H9 (cell line): Measurements from ENCODE around the gene CLCNKA. TPM values are rescaled to one million over a fixed set of nuclear protein-coding genes. Genes with fewer than 3 reads are reported as not detected.

Experiments
- DNase-seq: peaks from one replicate; pipeline ENCODE4 v3.0.0-alpha.2; 2017
- H2AFZ ChIP-seq: one replicate; pipeline ENCODE4 v1.6.1; 2013; ENCODE audit warnings: mild to moderate bottlenecking, low read length, control low read depth, moderate library complexity
- H2AK5ac ChIP-seq: 2 replicates; pipeline ENCODE4 v1.6.1; 2013; ENCODE audit warnings: low read length, control low read depth, mixed read lengths; ENCODE audit not compliant: insufficient read length
- H2BK120ac ChIP-seq: one replicate; pipeline ENCODE4 v1.6.1; 2013; ENCODE audit warnings: low read depth, mild to moderate bottlenecking, low read length, control low read depth, inconsistent platforms; ENCODE audit not compliant: poor library complexity, severe bottlenecking
- H2BK12ac ChIP-seq: 2 replicates; pipeline ENCODE4 v1.6.1; 2013; ENCODE audit warnings: low read length, control low read depth, mixed read lengths, low read depth; ENCODE audit not compliant: insufficient read length
- H2BK15ac ChIP-seq: 2 replicates; pipeline ENCODE4 v1.6.1; 2013; ENCODE audit warnings: low read depth, low read length, control low read depth
- H2BK20ac ChIP-seq: one replicate; pipeline ENCODE4 v1.6.1; 2013; ENCODE audit warnings: low read depth, mild to moderate bottlenecking, low read length, control low read depth, inconsistent platforms; ENCODE audit not compliant: poor library complexity, severe bottlenecking
- H2BK5ac ChIP-seq: 2 replicates; pipeline ENCODE4 v1.6.1; 2013; ENCODE audit warnings: low read length, control low read depth, mixed read lengths; ENCODE audit not compliant: insufficient read length
- H3K14ac ChIP-seq: 2 replicates; pipeline ENCODE4 v1.6.1; 2013; ENCODE audit warnings: low read length, control low read depth; ENCODE audit not compliant: insufficient read depth
- H3K18ac ChIP-seq: 2 replicates; pipeline ENCODE4 v1.6.1; 2013; ENCODE audit warnings: low read depth, mild to moderate bottlenecking, mixed read lengths, low read length, control low read depth; ENCODE audit not compliant: insufficient read length
- H3K23ac ChIP-seq: 2 replicates; pipeline ENCODE4 v1.6.1; 2013; ENCODE audit warnings: low read length, control low read depth, mixed read lengths, low read depth; ENCODE audit not compliant: insufficient read length
- H3K23me2 ChIP-seq: 2 replicates; pipeline ENCODE4 v1.6.1; 2013; ENCODE audit warnings: low read depth, mild to moderate bottlenecking, mixed read lengths, low read length, control low read depth; ENCODE audit not compliant: insufficient read length, poor library complexity, severe bottlenecking
- H3K27ac ChIP-seq: 2 replicates; pipeline ENCODE4 v1.5.1; 2013; ENCODE audit warnings: low read length, control low read depth, mixed read lengths, low read depth; ENCODE audit not compliant: insufficient read length
- H3K27me3 ChIP-seq: 2 replicates; pipeline ENCODE4 v1.6.1; 2013; ENCODE audit warnings: low read length, control low read depth, inconsistent platforms; ENCODE audit not compliant: insufficient read depth
- H3K4ac ChIP-seq: 2 replicates; pipeline ENCODE4 v1.6.1; 2013; ENCODE audit warnings: low read depth, mild to moderate bottlenecking, control low read depth, inconsistent platforms, low read length, moderate library complexity
- H3K4me1 ChIP-seq: 2 replicates; pipeline ENCODE4 v1.6.1; 2013; ENCODE audit warnings: low read length, control low read depth, inconsistent platforms; ENCODE audit not compliant: insufficient read depth
- H3K4me2 ChIP-seq: 2 replicates; pipeline ENCODE4 v1.6.1; 2013; ENCODE audit warnings: low read length, control low read depth, mixed read lengths; ENCODE audit not compliant: insufficient read length, insufficient read depth
- H3K56ac ChIP-seq: 2 replicates; pipeline ENCODE4 v1.6.1; 2013; ENCODE audit warnings: low read depth, mild to moderate bottlenecking, mixed read lengths, low read length, control low read depth; ENCODE audit not compliant: insufficient read length
- H3K79me1 ChIP-seq: 2 replicates; pipeline ENCODE4 v1.6.1; 2013; ENCODE audit warnings: low read depth, mild to moderate bottlenecking, moderate library complexity, low read length, control low read depth, inconsistent platforms; ENCODE audit not compliant: insufficient read depth, poor library complexity, severe bottlenecking
- H3K79me2 ChIP-seq: 2 replicates; pipeline ENCODE4 v1.6.1; 2013; ENCODE audit warnings: low read length, control low read depth, inconsistent platforms; ENCODE audit not compliant: insufficient read depth
- H3K9ac ChIP-seq: 2 replicates; pipeline ENCODE4 v1.6.1; 2013; ENCODE audit warnings: low read length, control low read depth, mixed read lengths; ENCODE audit not compliant: insufficient read length; ENCODE audit errors: extremely low read depth
- H3K9me3 ChIP-seq: one replicate; pipeline ENCODE4 v1.6.1; 2013; ENCODE audit warnings: low read depth, low read length, inconsistent platforms; ENCODE audit not compliant: control insufficient read depth
- H3T11ph ChIP-seq: one replicate; pipeline ENCODE4 v1.6.1; 2013; ENCODE audit warnings: mild to moderate bottlenecking, low read length, control low read depth, inconsistent platforms
- H4K20me1 ChIP-seq: one replicate; pipeline ENCODE4 v1.6.1; 2013; ENCODE audit not compliant: control insufficient read depth, insufficient read length, insufficient read depth
- H4K5ac ChIP-seq: 2 replicates; pipeline ENCODE4 v1.6.1; 2013; ENCODE audit warnings: low read depth, mild to moderate bottlenecking, mixed read lengths, low read length, control low read depth; ENCODE audit not compliant: insufficient read length
- H4K8ac ChIP-seq: replicated peaks from 2 replicates; pipeline ENCODE4 v1.6.1; 2013; ENCODE audit warnings: low read length, control low read depth, mixed read lengths, low read depth; ENCODE audit not compliant: insufficient read length
- H4K91ac ChIP-seq: 2 replicates; pipeline ENCODE4 v1.6.1; 2013; ENCODE audit warnings: low read depth, mild to moderate bottlenecking, moderate library complexity, mixed read lengths, low read length, control low read depth; ENCODE audit not compliant: insufficient read length
- H3K27ac Mint-ChIP-seq, 3 experiments: 2 replicates in 2 of 3; 3 replicates in 1 of 3; pipeline ENCODE4 v1.8.0; 2020 to 2021; ENCODE audit warnings: mixed read lengths in 3 of 3, mild to moderate bottlenecking in 1 of 3, moderate library complexity in 1 of 3
- H3K27me3 Mint-ChIP-seq: 2 replicates; pipeline ENCODE4 v1.8.0; 2021; ENCODE audit warnings: low read depth, mild to moderate bottlenecking, moderate library complexity, mixed read lengths
- H3K36me3 Mint-ChIP-seq, 3 experiments: 2 replicates in 2 of 3; 3 replicates in 1 of 3; pipeline ENCODE4 v1.8.0; 2020 to 2021; ENCODE audit warnings: low read depth in 3 of 3, mixed read lengths in 3 of 3; ENCODE audit not compliant: insufficient read depth in 1 of 3
- H3K4me1 Mint-ChIP-seq, 2 experiments: 2 replicates each; pipeline ENCODE4 v1.8.0; 2020; ENCODE audit warnings: mixed read lengths in 2 of 2
- H3K4me3 Mint-ChIP-seq, 2 experiments: 2 replicates in 1 of 2; 3 replicates in 1 of 2; pipeline ENCODE4 v1.8.0; 2020 to 2021; ENCODE audit warnings: mild to moderate bottlenecking in 2 of 2, mixed read lengths in 2 of 2, moderate library complexity in 1 of 2
- H3K9me3 Mint-ChIP-seq, 2 experiments: 2 replicates in 1 of 2; 3 replicates in 1 of 2; pipeline ENCODE4 v1.8.0; 2020; ENCODE audit warnings: mild to moderate bottlenecking in 2 of 2, mixed read lengths in 2 of 2, moderate library complexity in 1 of 2
- CTCF ChIP-seq: fragments of 200-600 bp; sonication (generic); conservative IDR thresholded peaks from 3 replicates; pipeline ENCODE4 v1.8.0; 2021; ENCODE audit warnings: antibody characterized with exemption, mild to moderate bottlenecking
- WGBS: extraction: QIAGEN DNeasy Blood & Tissue Kit; methylation state at CpG from one replicate; pipeline ENCODE4 v1.1.7; 2013; ENCODE audit warnings: missing lambda C conversion rate, low lambda C conversion rate, mixed read lengths; ENCODE audit not compliant: insufficient read length; ENCODE audit errors: extremely low coverage; 5-methylcytosine and 5-hydroxymethylcytosine counted together
- total RNA-seq: library from RNA; stranded (reverse); gene quantifications from 2 replicates; pipeline ENCODE4 v1.2.1, GENCODE V29; 2021

Gene CLCNKA
- total RNA-seq, 1 experiment from 2014 or later = 0.98 TPM

GRCh38 chr1:15974855-15975254, 47.0 kb upstream of the CLCNKA start:
- no peaks in the 10 kb centered on the region for H3K9me3 ChIP-seq
- Mint-ChIP-seq H3K4me1 (peaks cover 11 to 14% of the 10 kb centered on the region in 2 experiments), H3K9me3 (peaks cover 0 to 4% of the 10 kb centered on the region in 2 experiments; a peak in 3 of 5 replicates), H3K27ac (peak overlapping the region in 1 of 3 experiments; percentile 40; a peak in 1 of 7 replicates), H3K36me3 (peaks cover 14 to 25% (median 16%) of the 10 kb centered on the region in 3 experiments), H3K27me3 (peaks cover 3% of the 10 kb centered on the region; the same call in 1 of the 2 replicates), H3K4me3 (peak overlapping the region; percentile 86 to 93)
- no peaks in the 10 kb centered on the region for H4K20me1 ChIP-seq
- no peak overlapping the region for H2BK120ac ChIP-seq
- H3K23ac ChIP-seq = no peak overlapping the region
- H3K18ac ChIP-seq = no peak overlapping the region
- H4K91ac ChIP-seq = no peak overlapping the region
- no peaks in the 10 kb centered on the region for H3K27me3 ChIP-seq
- H3K9ac ChIP-seq = no peak overlapping the region
- H2BK15ac ChIP-seq = no peak overlapping the region
- H3K79me1 ChIP-seq = no peaks in the 10 kb centered on the region
- no peak for DNase-seq
- no peak overlapping the region for H2AK5ac ChIP-seq
- H3K4me1 ChIP-seq = no peaks in the 10 kb centered on the region
- H2BK5ac ChIP-seq = no peak overlapping the region
- no peak overlapping the region for H3K56ac ChIP-seq
- H2BK20ac ChIP-seq = no peak overlapping the region
- H3K4me2 ChIP-seq = peak overlapping the region; percentile 58
- no peak overlapping the region for H2AFZ ChIP-seq
- no peak overlapping the region for H3K27ac ChIP-seq
- no peak for TF ChIP-seq CTCF
- H4K5ac ChIP-seq = no peak overlapping the region
- no peaks in the 10 kb centered on the region for H3K23me2 ChIP-seq
- H2BK12ac ChIP-seq = no peak overlapping the region
- H3K14ac ChIP-seq = no peak overlapping the region
- H4K8ac ChIP-seq = no peak overlapping the region
- H3T11ph ChIP-seq = no peak overlapping the region
- no CpG with 5 or more reads among the region's 9 CpGs for WGBS
- no peak overlapping the region for H3K4ac ChIP-seq
- H3K79me2 ChIP-seq = no peaks in the 10 kb centered on the region
